Thymus (tissue), 11 donors: Measurements from ENCODE around the gene DUSP11. TPM values are rescaled to one million over a fixed set of nuclear protein-coding genes. Genes with fewer than 3 reads are reported as not detected.
A peak's percentile ranks its signal among the peaks of the same experiment; 100 is the strongest.
"Not testable (repeated sequence)": the region's sequence is repeated elsewhere in the genome, so short reads cannot be mapped to it uniquely, and the experiment has no call there.

Experiments used
- DNase-seq, 9 donors: peaks; one replicate each; pipeline ENCODE4 v3.0.0-alpha.2; 2013; ENCODE audit warnings: low spot score in 9 of 9, low read depth in 6 of 9, missing footprints in 1 of 9
- H3K27ac ChIP-seq, 2 donors: one replicate each; pipeline ENCODE4 v1.5.1; 2013; ENCODE audit warnings: control low read depth in 1 of 2, low read depth in 1 of 2, low read length in 1 of 2, mild to moderate bottlenecking in 1 of 2, moderate library complexity in 1 of 2
- H3K27me3 ChIP-seq, 2 donors: one replicate each; pipeline ENCODE4 v1.5.1; 2013; ENCODE audit warnings: low read length in 1 of 2; ENCODE audit not compliant: control insufficient read depth in 2 of 2, insufficient read depth in 1 of 2
- H3K36me3 ChIP-seq, 2 donors: one replicate each; pipeline ENCODE4 v1.5.1; 2013; ENCODE audit warnings: low read length in 1 of 2, mild to moderate bottlenecking in 1 of 2, moderate library complexity in 1 of 2; ENCODE audit not compliant: control insufficient read depth in 2 of 2, insufficient read depth in 2 of 2
- H3K4me1 ChIP-seq, 2 donors: one replicate each; pipeline ENCODE4 v1.5.1; 2013; ENCODE audit warnings: low read length in 2 of 2; ENCODE audit not compliant: control insufficient read depth in 2 of 2, insufficient read depth in 2 of 2
- H3K4me3 ChIP-seq, 2 donors: one replicate each; pipeline ENCODE4 v1.5.1; 2013; ENCODE audit warnings: low read length in 2 of 2, control low read depth in 1 of 2, mild to moderate bottlenecking in 1 of 2
- H3K9me3 ChIP-seq, 2 donors: one replicate each; pipeline ENCODE4 v1.5.1; 2013; ENCODE audit warnings: low read length in 1 of 2, mild to moderate bottlenecking in 1 of 2; ENCODE audit not compliant: control insufficient read depth in 2 of 2, insufficient read depth in 1 of 2
- WGBS: extraction: QIAGEN DNeasy Blood & Tissue Kit; methylation state at CpG from one replicate; pipeline ENCODE4 v1.1.7; 2013; 5-methylcytosine and 5-hydroxymethylcytosine counted together
- polyA plus RNA-seq: library from polyadenylated mRNA; stranded (reverse); fragments of 200-250 nt; gene quantifications from one replicate; pipeline ENCODE4 v1.2.3, GENCODE V29; 2013
- total RNA-seq: library from RNA; stranded (reverse); fragments of 120-200 nt; gene quantifications from one replicate; pipeline ENCODE4 v1.2.4, GENCODE V29; 2013
- donor health status: healthy.

The DUSP11 gene
- total and polyA plus RNA-seq, 2 donors, result 31.2 to 38.7 TPM

DNA sequence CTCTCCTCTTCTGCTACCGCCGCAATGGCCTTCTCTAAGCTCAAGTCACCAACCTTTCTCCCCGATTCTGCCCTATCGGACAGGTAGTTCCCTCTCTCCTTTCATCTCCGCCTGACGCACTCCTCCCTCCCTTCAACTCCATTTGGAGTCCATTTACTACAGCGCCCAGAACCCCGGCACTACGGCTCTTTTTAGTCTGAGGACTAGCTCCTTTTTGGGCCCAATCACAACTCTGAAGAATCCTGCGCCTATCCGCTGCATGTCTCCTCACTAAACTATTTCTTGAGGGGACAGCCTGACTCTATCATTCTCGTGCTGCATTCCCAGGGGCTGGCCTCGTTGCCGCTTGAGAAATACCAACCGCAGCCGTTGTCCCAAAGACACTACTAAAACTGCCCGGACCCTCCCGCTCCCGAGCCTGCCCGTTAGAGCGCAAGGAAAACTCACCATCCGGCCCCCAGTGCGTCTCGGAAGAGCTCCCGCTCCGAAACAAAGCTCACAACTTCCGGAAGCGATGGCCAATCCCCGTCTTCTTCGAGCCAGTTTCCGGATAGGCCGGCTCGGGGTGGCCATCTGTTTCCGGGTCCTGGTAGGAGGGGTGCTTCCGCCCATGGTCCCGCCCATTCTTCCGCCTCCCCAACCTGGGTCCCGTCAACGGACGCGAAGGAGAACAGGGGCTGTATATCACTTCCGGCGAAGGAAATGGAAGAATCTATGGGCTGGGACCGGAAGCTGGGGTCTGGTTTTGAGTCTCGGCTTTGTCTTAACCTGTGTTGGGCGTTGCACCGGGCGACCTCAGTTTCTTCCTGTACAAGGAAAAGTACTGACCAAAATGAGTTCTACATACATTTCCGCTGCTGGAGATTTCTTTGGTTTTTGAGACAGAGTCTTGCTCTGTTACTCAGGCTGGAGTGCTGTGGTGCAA, 42.8 kb downstream of the DUSP11 start, which contains the start of gene TPRKB:
TSS of gene TPRKB (minus strand) at position 491 of the 925 bp plus-strand sequence. CDS start 2,776 bp downstream, outside the sequence.
- Histone ChIP-seq H3K27ac (peak within 1 kb of the TSS; percentile 81 to 82), H3K4me1 (peaks cover 3 to 10% of the 10 kb centered on the region in 2 donors), H3K36me3 (peaks cover 7 to 17% of the 10 kb centered on the region in 2 donors), H3K9me3 (peaks cover 0 to 13% of the 10 kb centered on the region in 2 donors), H3K4me3 (peak within 1 kb of the TSS; percentile 60 to 98), H3K27me3 (peaks cover 0 to 3% of the 10 kb centered on the region in 2 donors)
- 1% methylated on average over 49 of the region's 49 CpGs for WGBS
- DNase-seq, result peak; percentile 89 to 97 (median 94)

DNA sequence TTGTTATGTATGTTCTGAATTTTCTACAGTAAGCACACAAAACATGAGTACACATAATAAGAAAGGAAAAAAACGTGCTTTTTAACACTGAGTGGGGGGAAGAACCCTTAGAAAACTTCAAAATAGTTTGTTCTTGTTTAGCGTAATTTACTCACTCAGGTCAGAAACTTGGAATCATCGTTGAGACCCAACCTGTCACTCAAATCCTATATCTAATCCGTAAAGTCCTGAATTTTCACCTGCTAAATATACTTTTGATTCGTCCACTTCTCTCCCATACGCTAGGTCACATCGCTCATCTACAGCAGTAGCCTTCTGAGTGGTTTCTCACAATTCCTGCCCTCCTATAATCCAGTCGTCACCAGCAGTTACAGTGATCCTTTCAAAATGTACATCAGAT, 43.5 kb downstream of the DUSP11 start:
- WGBS, result 15% methylated on average over 8 of the region's 8 CpGs
- peaks cover 0 to 3% of the 10 kb centered on the region in 2 donors for H3K27me3 ChIP-seq

GRCh38 chr2:73730810-73731209, 49.1 kb downstream of the DUSP11 start:
- Histone ChIP-seq H3K4me1 (no peaks in the 10 kb centered on the region), H3K4me3 (no peak overlapping the region), H3K9me3 (no peaks in the 10 kb centered on the region), H3K27ac (no peak overlapping the region), H3K27me3 (no peaks in the 10 kb centered on the region), H3K36me3 (peaks cover 28 to 43% of the 10 kb centered on the region in 2 donors)
- WGBS, result 99% methylated on average over 4 of the region's 4 CpGs
- no peak for DNase-seq

More for the DNA sequence above, 43.5 kb downstream of the DUSP11 start:
- peak in 1 of 9 donors; percentile 17 for DNase-seq
- Histone ChIP-seq H3K4me3 (peak overlapping the region; percentile 60 to 98), H3K27ac (peak overlapping the region in 1 of 2 donors; percentile 26), H3K4me1 (peaks cover 3 to 10% of the 10 kb centered on the region in 2 donors), H3K9me3 (peaks cover 0 to 13% of the 10 kb centered on the region in 2 donors), H3K36me3 (peaks cover 7 to 24% of the 10 kb centered on the region in 2 donors)

DNA sequence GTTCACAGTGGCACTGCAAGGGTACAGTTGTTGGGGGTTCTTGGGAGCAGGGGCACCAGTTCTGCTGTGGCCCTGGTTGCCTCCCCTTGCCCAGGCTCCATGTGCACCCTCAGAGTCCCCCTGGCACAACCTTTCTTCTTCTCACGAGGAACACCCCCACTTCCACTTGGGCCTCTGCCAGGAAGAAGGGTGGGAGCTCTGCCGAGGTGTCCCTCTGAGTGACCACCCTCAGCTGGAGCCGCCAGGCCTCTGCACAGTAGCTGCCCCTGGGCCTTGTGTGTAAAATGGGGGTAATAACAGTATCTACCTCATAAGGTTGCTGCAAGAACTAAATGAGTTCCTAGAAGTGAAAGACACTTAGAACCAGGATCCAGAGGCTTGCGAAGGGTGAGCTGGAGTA, 51.2 kb downstream of the DUSP11 start:
- no peak overlapping the region for H3K4me3 ChIP-seq
- H3K27me3 ChIP-seq, result no peaks in the 10 kb centered on the region
- H3K27ac ChIP-seq, result no peak overlapping the region
- no peaks in the 10 kb centered on the region for H3K4me1 ChIP-seq
- peaks cover 28 to 36% of the 10 kb centered on the region in 2 donors for H3K36me3 ChIP-seq
- no peak for DNase-seq
- H3K9me3 ChIP-seq, result no peaks in the 10 kb centered on the region
- WGBS, result 96% methylated on average over 4 of the region's 4 CpGs

DNA sequence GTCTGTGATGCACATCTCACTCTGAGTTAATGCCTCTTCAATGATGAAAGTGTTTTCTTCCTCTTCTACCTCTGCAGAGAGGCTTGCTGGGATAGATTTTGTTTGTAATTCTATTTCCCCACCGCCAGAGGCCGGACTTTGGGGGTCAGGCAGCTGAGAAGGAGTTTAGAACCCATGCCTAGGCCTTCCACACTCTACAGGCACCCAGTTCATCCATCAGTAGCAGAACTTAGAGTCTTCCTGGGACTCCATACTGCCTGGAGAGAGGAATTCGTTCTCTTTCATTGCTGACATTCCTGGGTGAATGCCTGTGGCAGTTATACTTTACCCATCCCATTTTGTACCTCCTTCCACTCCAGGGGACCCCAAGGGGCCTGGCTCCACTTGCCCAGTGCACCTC, 51.9 kb downstream of the DUSP11 start:
- no peak for DNase-seq
- Histone ChIP-seq H3K4me1 (no peaks in the 10 kb centered on the region), H3K36me3 (peaks cover 23 to 30% of the 10 kb centered on the region in 2 donors), H3K4me3 (no peak overlapping the region), H3K9me3 (no peaks in the 10 kb centered on the region), H3K27ac (no peak overlapping the region), H3K27me3 (no peaks in the 10 kb centered on the region)
- 96% methylated on average over 3 of the region's 3 CpGs for WGBS

GRCh38 chr2:73726657-73727056, 53.2 kb downstream of the DUSP11 start:
- H3K9me3 ChIP-seq, DNase-seq, H3K27me3 ChIP-seq, H3K4me3 ChIP-seq, H3K4me1 ChIP-seq, H3K27ac ChIP-seq: not testable (repeated sequence)
- 83% methylated on average over 1 of the region's 1 CpG for WGBS
- H3K36me3 ChIP-seq, result peaks cover 21 to 22% of the 10 kb centered on the region in 2 donors

DNA sequence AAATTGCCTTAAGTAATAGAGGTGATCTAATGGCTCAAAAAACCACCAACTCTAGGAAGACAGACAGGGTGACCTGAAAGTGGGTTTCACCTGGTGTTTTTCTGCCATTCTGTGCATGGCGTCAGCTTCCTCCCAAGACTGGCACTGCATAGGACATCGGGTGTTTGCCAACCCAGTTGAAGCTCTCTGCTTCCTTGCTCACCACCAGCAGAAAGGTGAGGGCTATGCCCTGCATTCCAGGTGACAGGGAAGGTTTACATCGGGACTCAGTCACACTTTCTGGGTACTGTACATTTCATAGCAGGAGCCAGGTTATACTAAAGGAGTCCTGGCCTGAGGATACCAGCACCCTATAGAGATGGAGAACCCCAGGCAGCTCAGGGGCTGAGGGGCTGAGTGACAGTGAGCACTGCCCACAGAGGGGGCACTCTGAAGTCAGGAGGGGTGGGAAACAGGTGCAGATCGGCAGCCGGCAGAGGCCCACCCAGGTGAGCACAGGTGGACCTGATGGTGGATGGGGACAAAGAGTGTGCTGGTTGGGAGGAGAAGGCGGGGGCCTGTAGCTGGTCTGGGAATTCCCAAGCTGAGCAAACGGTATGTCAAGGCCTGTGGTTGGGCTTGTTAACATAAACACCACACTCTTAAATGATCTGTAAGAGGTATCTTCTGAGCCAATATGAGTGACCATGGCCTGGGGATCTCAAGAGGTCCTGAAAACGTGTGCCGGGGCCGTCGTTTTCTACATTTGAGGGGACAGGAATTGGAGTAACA, 60.9 kb downstream of the DUSP11 start:
- Histone ChIP-seq H3K36me3 (no peaks in the 10 kb centered on the region), H3K9me3 (no peaks in the 10 kb centered on the region), H3K27ac (no peak overlapping the region), H3K27me3 (no peaks in the 10 kb centered on the region), H3K4me1 (no peaks in the 10 kb centered on the region), H3K4me3 (no peak overlapping the region)
- WGBS, result 93% methylated on average over 11 of the region's 11 CpGs
- DNase-seq, result no peak

- Histone ChIP-seq H3K4me1 (no peaks in the 10 kb centered on the region), H3K27me3 (no peaks in the 10 kb centered on the region), H3K4me3 (no peak overlapping the region), H3K27ac (no peak overlapping the region), H3K9me3 (no peaks in the 10 kb centered on the region), H3K36me3 (no peaks in the 10 kb centered on the region)
- WGBS, result 86% methylated on average over 6 of the region's 6 CpGs
- DNase-seq, result no peak
These were observed 61.5 kb downstream of the DUSP11 start for GRCh38 chr2:73718421-73718820.

- not testable (repeated sequence) for DNase-seq, H3K9me3 ChIP-seq, H3K4me1 ChIP-seq, H3K36me3 ChIP-seq, H3K27me3 ChIP-seq, H3K27ac ChIP-seq, H3K4me3 ChIP-seq
- 97% methylated on average over 4 of the region's 4 CpGs for WGBS
These were observed 62.2 kb downstream of the DUSP11 start for GRCh38 chr2:73717695-73718094.
